ENCODE results near the gene ATP5F1D.
"Not testable (repeated sequence)": the region's sequence is repeated elsewhere in the genome, so short reads cannot be mapped to it uniquely, and the experiment has no call there.

The ATP5F1D gene

DNA sequence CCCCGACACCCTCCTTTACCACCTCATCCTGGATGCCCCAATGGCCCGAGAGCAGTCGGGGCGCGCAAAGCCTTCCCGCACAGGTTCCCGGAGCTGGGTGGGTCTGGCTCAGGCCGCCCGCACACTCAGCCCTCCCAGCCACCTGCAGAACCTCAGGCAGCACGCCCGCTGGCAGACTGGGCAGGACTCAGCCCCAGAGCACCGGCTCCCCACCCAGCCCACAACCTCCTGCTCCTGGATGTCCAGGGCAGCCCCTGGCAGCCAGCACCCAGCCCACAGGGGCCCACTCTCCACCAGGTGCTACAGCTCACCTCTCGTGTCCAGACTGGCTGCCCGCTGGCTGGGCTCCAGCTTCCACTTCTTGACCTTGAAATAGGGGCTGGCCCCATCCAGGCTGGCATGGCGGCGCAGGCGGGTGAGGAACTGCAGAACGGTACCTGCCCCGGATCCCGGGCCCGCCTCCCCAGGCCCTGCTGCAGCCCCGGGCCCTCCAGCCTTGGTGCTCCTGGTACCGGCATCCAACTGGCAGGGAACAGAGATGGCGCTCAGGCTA, 8.4 kb upstream of the ATP5F1D start:
- DNase-seq, result no peak

DNA sequence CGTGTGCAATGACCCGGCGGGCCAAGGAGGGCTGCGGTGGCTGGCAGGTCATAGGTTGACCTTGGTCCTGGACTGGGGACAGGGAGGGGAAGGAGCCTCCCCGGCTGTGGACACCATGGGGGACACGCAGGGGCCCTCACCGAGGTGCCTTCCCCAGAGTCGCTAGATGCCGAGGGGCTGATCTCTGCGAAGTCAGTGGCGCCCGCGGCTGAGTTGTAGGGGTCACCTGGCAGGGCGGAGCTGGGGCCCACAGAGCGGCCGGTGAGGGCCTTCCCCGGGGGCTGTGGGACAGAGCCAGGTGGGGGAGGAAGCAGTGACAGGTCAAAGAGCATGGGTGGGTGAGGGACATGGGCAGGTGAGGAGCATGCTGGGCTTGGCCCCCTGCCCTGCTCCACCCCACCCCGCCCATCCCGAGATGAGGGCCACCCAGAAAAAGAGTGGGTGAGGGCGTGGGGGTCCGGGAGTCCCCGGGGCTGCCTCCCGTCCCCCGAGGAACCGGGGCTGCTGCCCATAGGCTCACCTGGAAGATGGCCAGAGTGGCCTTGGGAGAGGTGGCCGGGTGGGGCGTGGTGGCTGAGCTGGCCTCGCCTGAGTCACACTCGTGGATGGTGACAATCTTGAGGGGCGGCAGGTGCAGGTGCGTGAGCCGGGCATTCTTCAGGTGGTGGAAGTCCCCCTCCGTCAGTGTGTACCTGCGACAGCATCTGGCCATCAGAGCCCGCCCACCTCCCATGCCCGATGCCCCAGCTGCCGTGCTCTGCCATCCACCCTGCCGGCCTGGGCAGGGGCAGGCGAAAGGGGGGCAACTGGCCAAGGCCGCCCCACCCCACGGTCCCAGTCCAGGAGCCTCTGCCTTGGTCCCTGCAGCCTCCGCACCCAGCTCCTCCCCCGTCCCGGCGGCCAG, 7.2 kb upstream of the ATP5F1D start:
- DNase-seq, result no peak

GRCh38 chr19:1234955-1235380, 6.6 kb upstream of the ATP5F1D start:
- DNase-seq, result no peak

- DNase-seq, result peak; percentile 34
Observed at GRCh38 chr19:1235625-1236538, 5.7 kb upstream of the ATP5F1D start.

DNA sequence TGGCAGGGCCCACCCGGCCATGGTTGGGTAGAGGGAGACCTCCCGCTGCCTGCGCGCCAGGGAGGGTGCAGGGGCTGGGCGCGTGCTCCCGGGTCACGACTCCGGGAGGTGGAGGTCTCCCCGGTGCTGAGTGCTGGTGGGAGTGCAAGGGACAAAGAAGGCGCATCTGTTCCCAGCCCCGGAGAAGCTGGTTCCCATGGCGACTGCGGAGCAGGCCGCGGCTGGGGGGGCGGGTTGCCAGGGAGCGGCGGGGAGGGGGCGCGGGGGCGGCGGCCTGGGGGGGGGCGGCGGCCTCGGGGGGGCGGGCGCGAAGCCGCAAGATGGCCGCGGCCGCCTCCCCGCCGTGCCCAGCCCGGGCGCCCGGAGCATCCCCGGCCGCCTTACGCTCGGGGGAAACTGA, 5.0 kb upstream of the ATP5F1D start:
- no peak for DNase-seq

- DNase-seq, result no peak
Observed at GRCh38 chr19:1237027-1237659, 4.4 kb upstream of the ATP5F1D start.

DNA sequence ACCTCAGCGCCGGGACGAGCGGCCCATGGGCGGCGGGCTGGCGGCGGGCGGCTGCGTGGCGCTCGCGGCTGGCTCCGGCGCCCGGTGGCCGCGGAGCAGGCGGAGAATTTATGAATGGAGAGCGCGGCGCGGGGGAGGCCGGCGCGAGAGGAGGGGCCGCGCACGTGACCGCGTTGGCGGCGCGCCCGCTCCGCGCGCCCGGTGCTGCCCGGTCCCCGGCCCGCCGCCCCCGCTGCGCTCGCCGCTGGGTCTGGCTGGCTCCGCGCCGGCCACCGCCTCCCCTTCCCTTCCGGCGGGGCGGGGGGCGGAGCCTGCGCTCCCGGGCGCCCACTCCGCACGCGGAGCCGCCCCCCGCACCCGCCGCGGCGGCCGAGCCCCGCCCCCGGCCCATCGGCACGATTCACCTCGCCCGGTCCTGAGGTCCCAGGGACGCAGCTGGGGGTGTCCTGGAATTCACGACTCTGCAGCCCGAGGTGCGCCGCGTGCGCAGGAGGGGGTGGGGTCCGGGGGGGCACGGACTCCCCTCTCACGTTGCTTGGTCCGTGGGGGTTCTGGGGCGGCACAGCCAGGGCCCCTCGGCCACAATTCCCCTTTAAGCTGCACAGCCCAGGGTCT, 3.7 kb upstream of the ATP5F1D start, which contains the start of gene CBARP:
TSS of gene CBARP (minus strand) at position 252 of the 615 bp plus-strand sequence. CDS start 1,905 bp downstream, outside the sequence.
- no peak for DNase-seq

- DNase-seq, result no peak
Observed at GRCh38 chr19:1238369-1239303, 2.9 kb upstream of the ATP5F1D start.

DNA sequence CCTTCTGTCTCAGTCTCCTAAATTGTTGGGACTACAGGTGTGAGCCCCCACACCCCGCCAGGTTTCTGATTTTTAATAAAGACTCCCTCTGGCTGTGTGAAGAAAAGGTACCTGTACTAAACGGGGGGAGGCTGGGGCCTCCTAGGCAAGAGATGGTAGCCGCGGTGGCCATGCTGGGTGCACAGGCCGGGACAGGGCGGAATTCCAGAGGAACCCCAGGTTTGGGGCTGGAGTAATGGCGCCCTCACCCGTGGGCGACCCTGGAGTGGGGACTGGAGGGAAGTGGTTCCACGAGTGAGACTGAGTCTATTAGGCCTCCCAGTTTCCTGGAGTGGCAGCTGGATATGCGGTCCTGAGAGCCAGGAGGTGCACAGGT, 2.1 kb upstream of the ATP5F1D start:
- DNase-seq, result no peak

GRCh38 chr19:1239796-1240737, 1.5 kb upstream of the ATP5F1D start:
- DNase-seq, result peak; percentile 86

DNA sequence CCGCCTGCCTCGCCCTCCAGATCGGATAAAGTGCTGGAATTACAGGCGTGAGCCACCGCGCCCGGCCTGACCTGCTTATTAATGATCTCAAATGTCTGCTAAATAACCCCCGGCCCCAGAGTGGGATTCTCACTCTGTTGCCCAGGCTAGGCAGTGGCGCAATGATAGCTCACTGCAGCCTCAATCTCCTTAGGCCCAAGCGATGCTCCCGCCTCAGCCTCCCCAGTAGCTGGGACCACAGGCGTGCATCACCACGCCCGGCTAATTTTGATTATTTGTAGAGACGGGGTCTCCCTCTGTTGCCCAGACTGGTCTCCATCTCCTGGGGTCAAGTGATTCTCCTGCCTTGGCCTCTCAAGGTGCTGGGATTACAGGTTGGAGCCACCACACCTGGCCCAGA, 626 bp upstream of the ATP5F1D start:
- no peak for DNase-seq

GRCh38 chr19:1243768-1244692, 2.5 kb downstream of the ATP5F1D start:
- DNase-seq, result peak; percentile 74

- DNase-seq, result peak; percentile 45
Observed at GRCh38 chr19:1244693-1245451, 3.3 kb downstream of the ATP5F1D start.

GRCh38 chr19:1245494-1246264, 4.1 kb downstream of the ATP5F1D start:
- no peak for DNase-seq

- DNase-seq, result not testable (repeated sequence)
Observed at GRCh38 chr19:1246265-1247087, 4.9 kb downstream of the ATP5F1D start.

GRCh38 chr19:1247748-1248138, 6.2 kb downstream of the ATP5F1D start:
- no peak for DNase-seq

All from NCI-H226 (cell line).